Transverse colon (tissue), 4 donors: ENCODE measurements around the gene HMSD. TPM values are rescaled to one million over a fixed set of nuclear protein-coding genes. Genes with fewer than 3 reads are reported as not detected.
A peak's percentile ranks its signal among the peaks of the same experiment; 100 is the strongest.

Experiments used
- DNase-seq: peaks from one replicate; pipeline ENCODE4 v3.0.0-alpha.2; 2019
- H3K27ac ChIP-seq, 4 donors: fragments of 200-600 bp; sonication (generic); 2 replicates each; pipeline ENCODE4 v1.5.1; 2016 to 2018; ENCODE audit warnings: inconsistent platforms in 4 of 4
- H3K27me3 ChIP-seq: fragments of 200-600 bp; sonication (generic); 2 replicates; pipeline ENCODE4 v1.5.1; 2017; ENCODE audit warnings: inconsistent platforms
- H3K36me3 ChIP-seq, 4 donors: fragments of 200-600 bp; sonication (generic); 2 replicates each; pipeline ENCODE4 v1.5.1; 2017 to 2019; ENCODE audit warnings: inconsistent platforms in 4 of 4
- H3K4me1 ChIP-seq, 4 donors: fragments of 200-600 bp; sonication (generic); 2 replicates each; pipeline ENCODE4 v1.5.1; 2017 to 2020; ENCODE audit warnings: inconsistent platforms in 4 of 4
- H3K4me3 ChIP-seq, 4 donors: fragments of 200-600 bp; sonication (generic); 1 replicate in 1 of 4; 2 replicates in 3 of 4; pipeline versions ENCODE4 v1.5.1 to v1.6.1; 2017 to 2019; ENCODE audit warnings: inconsistent platforms in 4 of 4
- H3K9me3 ChIP-seq, 2 donors: fragments of 200-600 bp; sonication (generic); 2 replicates each; pipeline ENCODE4 v1.5.1; 2017 to 2019; ENCODE audit warnings: inconsistent platforms in 2 of 2
- CTCF ChIP-seq, 5 experiments: fragments of 200-600 bp in 3 of 5; fragments of 450-650 bp in 2 of 5; sonication (generic) in 3 of 5; IDR thresholded peaks; 1 replicate in 2 of 5; 2 replicates in 3 of 5; pipeline ENCODE4 v1.5.1; 2016 to 2017; ENCODE audit warnings: antibody characterized with exemption in 5 of 5, inconsistent platforms in 3 of 5, mild to moderate bottlenecking in 2 of 5, moderate library complexity in 1 of 5
- EP300 ChIP-seq: sonication (generic); formaldehyde crosslinking; IDR thresholded peaks from one replicate; pipeline ENCODE4 v1.6.1; 2017; ENCODE audit warnings: antibody characterized with exemption, low read depth
- POLR2A ChIP-seq: fragments of 450-650 bp; IDR thresholded peaks from one replicate; pipeline ENCODE4 v1.6.1; 2016; ENCODE audit warnings: antibody characterized with exemption, mild to moderate bottlenecking, moderate library complexity
- POLR2AphosphoS5 ChIP-seq, 3 donors: sonication (generic); formaldehyde crosslinking; IDR thresholded peaks; one replicate each; pipeline ENCODE4 v1.6.1; 2016; ENCODE audit warnings: antibody characterized with exemption in 3 of 3
- WGBS, 2 donors: methylation state at CpG; one replicate each; pipeline ENCODE4 v1.1.5; 2018; ENCODE audit warnings: low coverage in 1 of 2; 5-methylcytosine and 5-hydroxymethylcytosine counted together
- in situ Hi-C, 4 donors: fragments of 200-750 bp; cut with MboI; loops; one replicate each; pipeline versions ENCODE4 v1.15.0 to v1.15.1; 2017; ENCODE audit warnings: low sequenced_read_pairs in 3 of 4, low pct_ligation_motif_present in 1 of 4, low pct_unique_long_range_greater_than_20kb in 1 of 4
- intact Hi-C: fragments of 100-400 bp; cut with DNase I; formaldehyde crosslinking; loops from one replicate; pipeline ENCODE4 v1.15.1; 2023; ENCODE audit warnings: low total_unique reads
- total RNA-seq, 4 donors: library from RNA; depleted of rRNA; stranded (reverse); fragments of >200 nt; gene quantifications; one replicate each; pipeline ENCODE4 v1.1.0, GENCODE V29; 2016

HMSD gene
- total RNA-seq, 4 donors from 2014 or later = 0.64 TPM; not detected in 3

GRCh38 chr18:63964908-63965307 is 15.8 kb downstream of the HMSD start:
- in situ Hi-C loops (no loop called here), intact Hi-C loops (loop anchor here (5.0 kb wide), 2 partner anchors 32 to 1363 kb away; no protein-coding TSS in a partner anchor)
- Histone ChIP-seq H3K4me1 (peaks cover 0 to 24% (median 9%) of the 10 kb centered on the region in 4 donors), H3K4me3 (no peak overlapping the region), H3K27ac (no peak overlapping the region), H3K9me3 (no peaks in the 10 kb centered on the region), H3K27me3 (no peaks in the 10 kb centered on the region), H3K36me3 (no peaks in the 10 kb centered on the region)
- no peak for TF ChIP-seq POLR2A
- no peak for TF ChIP-seq CTCF (IDR thresholded peaks at IDR 0.05)
- no peak for TF ChIP-seq POLR2AphosphoS5 (IDR thresholded peaks at IDR 0.05)
- no peak for TF ChIP-seq EP300
- no peak for DNase-seq

- peaks cover 0 to 25% (median 10%) of the 10 kb centered on the region in 4 donors for H3K4me1 ChIP-seq
- no peaks in the 10 kb centered on the region for H3K27me3 ChIP-seq
- DNase-seq = no peak
- WGBS, 2 donors = 87% methylated on average over 5 of the region's 5 CpGs; no CpG with 5 or more reads in 1 of the 2 donors
- no peaks in the 10 kb centered on the region for H3K9me3 ChIP-seq
- H3K27ac ChIP-seq = no peak overlapping the region
- intact Hi-C loops = loop anchor here (5.0 kb wide), 1 partner anchor 1364 kb away; no protein-coding TSS in a partner anchor
- in situ Hi-C loops = no loop called here
- H3K36me3 ChIP-seq = no peaks in the 10 kb centered on the region
- no peak for TF ChIP-seq CTCF (IDR thresholded peaks at IDR 0.05)
- H3K4me3 ChIP-seq = no peak overlapping the region
Observed at GRCh38 chr18:63965716-63966330, 16.7 kb downstream of the HMSD start.

- 1% methylated on average over 62 of the region's 62 CpGs; no CpG with 5 or more reads in 1 of the 2 donors for WGBS, 2 donors
- no peaks in the 10 kb centered on the region for H3K36me3 ChIP-seq
- H3K27me3 ChIP-seq = no peaks in the 10 kb centered on the region
- H3K9me3 ChIP-seq = no peaks in the 10 kb centered on the region
- peak within 1 kb of the TSS; percentile 72 to 91 (median 75) for H3K4me3 ChIP-seq
- peaks cover 0 to 22% (median 14%) of the 10 kb centered on the region in 4 donors for H3K4me1 ChIP-seq
- in situ Hi-C loops = no loop called here
- peak; percentile 94 for DNase-seq
- intact Hi-C loops = loop anchor here (5.0 kb wide), 1 partner anchor 1368 kb away; no protein-coding TSS in a partner anchor
- TF ChIP-seq POLR2A (peak; percentile 96), CTCF (IDR thresholded peaks at IDR 0.05) (no peak), EP300 (no peak), POLR2AphosphoS5 (IDR thresholded peaks at IDR 0.05) (peak; percentile 92 to 96 (median 94))
- peak within 1 kb of the TSS; percentile 97 to 100 (median 98) for H3K27ac ChIP-seq
Observed at GRCh38 chr18:63969942-63970808, 21.1 kb downstream of the HMSD start, which contains the start of gene SERPINB8. Gene SERPINB8 (plus strand): TSS chr18:63970081. CDS start chr18:63978309, 8,228 bp downstream.

- H3K27me3 ChIP-seq = no peaks in the 10 kb centered on the region
Observed at GRCh38 chr18:63970809-63971205, 21.7 kb downstream of the HMSD start.

More at GRCh38 chr18:63970809-63971205, 21.7 kb downstream of the HMSD start:
- DNase-seq = peak; percentile 70
- intact Hi-C loops = no loop called here
- in situ Hi-C loops = no loop called here
- no peak for TF ChIP-seq POLR2A
- TF ChIP-seq CTCF (IDR thresholded peaks at IDR 0.05) = no peak
- TF ChIP-seq POLR2AphosphoS5 (IDR thresholded peaks at IDR 0.05) = no peak
- no peak for TF ChIP-seq EP300
- Histone ChIP-seq H3K27ac (peak overlapping the region; percentile 97 to 100 (median 98)), H3K36me3 (no peaks in the 10 kb centered on the region), H3K9me3 (no peaks in the 10 kb centered on the region), H3K4me3 (peak overlapping the region; percentile 72 to 91 (median 75)), H3K4me1 (peaks cover 0 to 22% (median 14%) of the 10 kb centered on the region in 4 donors)
- WGBS, 2 donors = 0 to 42% methylated on average over 1 to 18 of the region's 18 CpGs
